Measurements from ENCODE around the gene IL1RN.

IL1RN gene

DNA sequence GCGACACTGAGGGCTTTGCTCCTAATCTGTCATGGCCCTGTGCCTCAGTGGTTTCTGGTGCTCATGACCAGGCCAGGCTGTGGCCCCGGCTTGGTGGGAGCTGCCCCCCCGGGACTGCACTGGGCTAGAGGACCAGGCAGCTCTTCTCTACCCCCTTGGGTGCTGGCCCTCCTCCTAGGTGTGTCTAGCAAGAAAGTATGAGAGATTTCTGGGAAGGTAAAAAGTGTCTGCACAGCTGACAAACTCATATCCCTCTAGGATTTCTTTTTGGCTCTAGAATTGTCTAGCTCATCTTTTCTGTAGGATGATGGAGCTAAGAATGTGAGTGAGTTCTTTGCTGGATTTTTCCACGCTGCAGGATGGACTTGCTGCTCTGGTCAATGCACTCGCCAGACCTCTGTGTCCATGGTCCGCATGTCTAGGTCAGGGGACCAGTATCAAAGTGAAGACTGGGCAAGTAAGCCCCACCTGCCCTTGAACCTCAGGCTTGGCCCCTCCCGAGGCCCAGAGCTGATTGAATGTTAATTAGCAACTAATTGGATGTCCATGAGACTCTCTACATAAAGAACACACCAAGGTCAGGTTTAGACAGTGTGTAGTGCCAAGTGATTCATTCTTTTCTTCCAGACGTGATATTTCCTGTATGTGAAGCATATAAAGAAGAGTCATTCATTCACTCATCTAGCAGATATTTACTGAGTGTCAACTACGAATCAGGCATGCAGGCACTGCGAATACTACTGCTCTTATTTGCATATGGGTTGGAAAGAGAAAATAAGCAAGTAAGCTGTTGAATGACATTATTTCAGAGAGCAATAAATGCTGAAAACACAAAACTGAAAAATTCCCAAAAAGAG lies 30.7 kb downstream of the IL1RN start:
- H3K4me3 ChIP-seq (ENCODE audit: low read depth, low read length) = peak overlapping the region; percentile 62

DNA sequence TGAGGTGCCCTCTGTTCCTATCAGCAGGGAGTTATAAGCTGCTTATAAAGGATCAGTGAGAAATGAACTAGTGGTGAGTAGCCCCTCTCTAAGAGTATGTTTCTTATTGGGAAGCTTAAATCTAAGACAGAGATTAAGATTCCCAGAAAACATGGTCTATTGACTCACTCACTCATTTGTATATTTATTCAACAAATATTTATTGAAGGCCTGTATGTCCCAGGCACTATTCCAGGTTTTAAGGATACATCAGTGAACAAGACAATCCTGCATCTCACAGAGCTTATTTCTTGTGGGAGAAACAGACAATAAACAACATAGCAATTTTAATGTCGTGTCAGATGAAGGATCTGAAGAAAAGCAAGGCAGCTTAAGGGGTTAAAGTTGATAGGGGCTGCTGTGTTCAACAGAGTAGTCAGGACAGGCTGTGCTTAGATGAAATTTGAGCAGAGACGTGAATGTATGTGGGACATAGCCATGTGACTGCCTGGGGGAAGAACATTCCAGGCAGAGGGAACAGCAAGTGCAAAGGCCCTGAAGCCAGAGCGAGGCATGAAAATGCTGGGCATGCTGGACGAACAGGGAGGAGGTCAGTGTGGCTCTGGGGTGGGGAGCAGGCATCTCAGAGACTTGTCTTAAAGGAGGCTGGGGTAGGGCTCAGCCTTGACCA lies 31.6 kb downstream of the IL1RN start:
- no peak overlapping the region for H3K4me3 ChIP-seq (ENCODE audit: low read depth, low read length)
- TF ChIP-seq, protein P1, sequence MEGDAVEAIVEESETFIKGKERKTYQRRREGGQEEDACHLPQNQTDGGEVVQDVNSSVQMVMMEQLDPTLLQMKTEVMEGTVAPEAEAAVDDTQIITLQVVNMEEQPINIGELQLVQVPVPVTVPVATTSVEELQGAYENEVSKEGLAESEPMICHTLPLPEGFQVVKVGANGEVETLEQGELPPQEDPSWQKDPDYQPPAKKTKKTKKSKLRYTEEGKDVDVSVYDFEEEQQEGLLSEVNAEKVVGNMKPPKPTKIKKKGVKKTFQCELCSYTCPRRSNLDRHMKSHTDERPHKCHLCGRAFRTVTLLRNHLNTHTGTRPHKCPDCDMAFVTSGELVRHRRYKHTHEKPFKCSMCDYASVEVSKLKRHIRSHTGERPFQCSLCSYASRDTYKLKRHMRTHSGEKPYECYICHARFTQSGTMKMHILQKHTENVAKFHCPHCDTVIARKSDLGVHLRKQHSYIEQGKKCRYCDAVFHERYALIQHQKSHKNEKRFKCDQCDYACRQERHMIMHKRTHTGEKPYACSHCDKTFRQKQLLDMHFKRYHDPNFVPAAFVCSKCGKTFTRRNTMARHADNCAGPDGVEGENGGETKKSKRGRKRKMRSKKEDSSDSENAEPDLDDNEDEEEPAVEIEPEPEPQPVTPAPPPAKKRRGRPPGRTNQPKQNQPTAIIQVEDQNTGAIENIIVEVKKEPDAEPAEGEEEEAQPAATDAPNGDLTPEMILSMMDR (IDR thresholded peaks at IDR 0.05; ENCODE audit: borderline replicate concordance, insufficient read depth, low read depth, low read length) = no peak

More for the DNA sequence above, 30.7 kb downstream of the IL1RN start:
- TF ChIP-seq, protein P1 (IDR thresholded peaks at IDR 0.05; ENCODE audit: borderline replicate concordance, insufficient read depth, low read depth, low read length) = no peak

GRCh38 chr2:113160248-113160647 lies 32.9 kb downstream of the IL1RN start:
- no peak overlapping the region for H3K4me3 ChIP-seq (ENCODE audit: low read depth, low read length)
- TF ChIP-seq, protein P1 (IDR thresholded peaks at IDR 0.05; ENCODE audit: borderline replicate concordance, insufficient read depth, low read depth, low read length) = no peak

GRCh38 chr2:113160962-113161361 lies 33.6 kb downstream of the IL1RN start:
- TF ChIP-seq, protein P1 (IDR thresholded peaks at IDR 0.05; ENCODE audit: borderline replicate concordance, insufficient read depth, low read depth, low read length) = no peak
- no peak overlapping the region for H3K4me3 ChIP-seq (ENCODE audit: low read depth, low read length)

GRCh38 chr2:113162173-113162572 lies 34.8 kb downstream of the IL1RN start:
- TF ChIP-seq, protein P1 (IDR thresholded peaks at IDR 0.05; ENCODE audit: borderline replicate concordance, insufficient read depth, low read depth, low read length) = no peak
- H3K4me3 ChIP-seq (ENCODE audit: low read depth, low read length) = no peak overlapping the region

DNA sequence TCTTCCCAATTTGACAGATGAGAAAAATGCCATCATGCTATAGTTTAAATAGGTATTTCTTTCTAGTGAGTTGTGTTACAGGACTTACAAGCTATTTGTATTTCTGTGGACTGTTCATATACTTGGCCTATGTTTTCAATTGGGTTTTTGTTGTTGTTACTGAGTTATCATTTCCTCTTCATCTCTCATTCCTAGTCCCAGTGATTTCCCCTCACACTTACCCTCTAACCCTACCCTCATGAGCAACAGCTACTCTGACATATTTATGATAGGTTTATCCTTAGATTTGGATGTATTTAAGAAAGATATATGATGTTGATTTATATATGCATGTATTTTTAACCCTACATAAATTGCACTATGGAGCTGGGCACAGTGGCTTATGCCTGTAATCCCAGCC lies 35.5 kb downstream of the IL1RN start:
- TF ChIP-seq, protein P1 (IDR thresholded peaks at IDR 0.05; ENCODE audit: borderline replicate concordance, insufficient read depth, low read depth, low read length) = no peak
- no peak overlapping the region for H3K4me3 ChIP-seq (ENCODE audit: low read depth, low read length)

Data from GM12875 (cell line).